AG20443 (cell line): ENCODE data around the gene RNF133.
"Not testable (repeated sequence)": the region's sequence is repeated elsewhere in the genome, so short reads cannot be mapped to it uniquely, and the experiment has no call there.

Experiments
- DNase-seq: peaks from one replicate; pipeline ENCODE4 v3.0.0; 2012; ENCODE audit warnings: low spot score, mixed read lengths

RNF133 gene

GRCh38 chr7:122689346-122690109 is 9.4 kb downstream of the RNF133 start:
- no peak for DNase-seq

- DNase-seq, result no peak
These were observed 10.4 kb downstream of the RNF133 start for GRCh38 chr7:122688400-122688998.

- no peak for DNase-seq
These were observed 12.5 kb downstream of the RNF133 start for GRCh38 chr7:122686360-122686878.

- no peak for DNase-seq
These were observed 14.4 kb downstream of the RNF133 start for GRCh38 chr7:122684504-122684903.

- no peak for DNase-seq
These were observed 15.9 kb downstream of the RNF133 start for GRCh38 chr7:122682815-122683550.

- not testable (repeated sequence) for DNase-seq
These were observed 17.7 kb downstream of the RNF133 start for GRCh38 chr7:122681186-122681585.

GRCh38 chr7:122679813-122680212 is 19.1 kb downstream of the RNF133 start:
- no peak for DNase-seq

- DNase-seq, result not testable (repeated sequence)
These were observed 19.6 kb downstream of the RNF133 start for GRCh38 chr7:122679269-122679709.

- DNase-seq, result no peak
These were observed 21.8 kb downstream of the RNF133 start for GRCh38 chr7:122677149-122677548.

GRCh38 chr7:122676466-122676865 is 22.5 kb downstream of the RNF133 start:
- DNase-seq, result no peak

- DNase-seq, result no peak
These were observed 23.3 kb downstream of the RNF133 start for GRCh38 chr7:122675621-122676020.

- DNase-seq, result no peak
These were observed 23.9 kb downstream of the RNF133 start for GRCh38 chr7:122675011-122675410.

GRCh38 chr7:122674502-122674901 is 24.4 kb downstream of the RNF133 start:
- peak; percentile 15 for DNase-seq

GRCh38 chr7:122673951-122674350 is 25.0 kb downstream of the RNF133 start:
- no peak for DNase-seq

GRCh38 chr7:122672536-122672935 is 26.4 kb downstream of the RNF133 start:
- DNase-seq, result no peak

- no peak for DNase-seq
These were observed 35.2 kb downstream of the RNF133 start for GRCh38 chr7:122663733-122664132.

- DNase-seq, result no peak
These were observed 40.1 kb downstream of the RNF133 start for GRCh38 chr7:122658856-122659255.

- DNase-seq, result no peak
These were observed 45.2 kb downstream of the RNF133 start for GRCh38 chr7:122653685-122654084.

- no peak for DNase-seq
These were observed 46.0 kb downstream of the RNF133 start for GRCh38 chr7:122652876-122653275.

GRCh38 chr7:122651451-122651850 is 47.5 kb downstream of the RNF133 start:
- no peak for DNase-seq
